IMR-90 (cell line): Measurements from ENCODE around the gene GPR17. TPM values are rescaled to one million over a fixed set of nuclear protein-coding genes. Genes with fewer than 3 reads are reported as not detected.

Experiments used
- ATAC-seq: fragments of 200-7000 bp; cut with Tn5 transposase; 2 replicates; pipeline ENCODE4 v1.9.1; 2020; ENCODE audit warnings: low read depth, mild to moderate bottlenecking, moderate library complexity
- BruUV-seq: library from RNA; stranded (reverse); fragments of 400-500 nt; replicated peaks from 2 replicates; lab custom pipeline; 2021; lab: Mats Ljungman, UMichigan
- CTCF ChIA-PET: fragments of 300-600 bp; formaldehyde crosslinking; extraction: SDS; loops from one replicate; lab custom pipeline; 2021; ENCODE audit warnings: antibody characterized with exemption; lab: Yijun Ruan, JAX
- POLR2A ChIA-PET: fragments of 300-600 bp; sonication (Branson Sonifier 250); formaldehyde crosslinking; loops from one replicate; lab custom pipeline; 2022; ENCODE audit warnings: antibody characterized with exemption; ENCODE audit not compliant: unreplicated experiment; lab: Charles Lee
- DNase-seq: peaks from one replicate; pipeline ENCODE4 v3.0.0; 2013
- H2AFZ ChIP-seq: replicated peaks from 2 replicates; pipeline ENCODE3; 2013; ENCODE audit warnings: low read length, mild to moderate bottlenecking; ENCODE audit not compliant: poor library complexity
- H2AK5ac ChIP-seq: 2 replicates; pipeline ENCODE4 v1.6.1; 2013; ENCODE audit warnings: low read depth, low read length, inconsistent platforms
- H2AK9ac ChIP-seq: replicated peaks from 2 replicates; pipeline ENCODE3; 2013; ENCODE audit warnings: mild to moderate bottlenecking, low read depth, low read length, moderate library complexity; ENCODE audit not compliant: poor library complexity
- H2BK120ac ChIP-seq: 2 replicates; pipeline ENCODE4 v1.6.1; 2013; ENCODE audit warnings: low read depth, low read length, inconsistent platforms
- H2BK15ac ChIP-seq: 3 replicates; pipeline ENCODE4 v1.6.1; 2013; ENCODE audit warnings: low read depth, low read length, inconsistent platforms
- H2BK20ac ChIP-seq: 2 replicates; pipeline ENCODE4 v1.6.1; 2013; ENCODE audit warnings: low read depth, mild to moderate bottlenecking, inconsistent platforms, low read length, moderate library complexity
- H2BK5ac ChIP-seq: 2 replicates; pipeline ENCODE4 v1.6.1; 2013; ENCODE audit warnings: mild to moderate bottlenecking, low read depth, low read length, inconsistent platforms; ENCODE audit not compliant: poor library complexity, severe bottlenecking
- H3K14ac ChIP-seq: replicated peaks from 2 replicates; pipeline ENCODE4 v1.6.1; 2013; ENCODE audit warnings: low read depth, low read length, inconsistent platforms
- H3K18ac ChIP-seq: 2 replicates; pipeline ENCODE4 v1.6.1; 2013; ENCODE audit warnings: low read depth, low read length, control low read depth
- H3K23ac ChIP-seq: 2 replicates; pipeline ENCODE4 v1.6.1; 2013; ENCODE audit warnings: low read depth, low read length, inconsistent platforms
- H3K27ac ChIP-seq: 2 replicates; pipeline ENCODE4 v1.5.1; 2013; ENCODE audit warnings: mild to moderate bottlenecking, control low read depth, low read length; ENCODE audit not compliant: insufficient read depth
- H3K27me3 ChIP-seq: 2 replicates; pipeline ENCODE4 v1.6.1; 2013; ENCODE audit warnings: low read length; ENCODE audit not compliant: control insufficient read depth, insufficient read depth
- H3K36me3 ChIP-seq: 2 replicates; pipeline ENCODE4 v1.6.1; 2013; ENCODE audit warnings: low read length, mixed read lengths; ENCODE audit not compliant: control insufficient read depth, insufficient read depth
- H3K4ac ChIP-seq: 2 replicates; pipeline ENCODE4 v1.6.1; 2013; ENCODE audit warnings: low read depth, low read length, inconsistent platforms
- H3K4me1 ChIP-seq: 2 replicates; pipeline ENCODE4 v1.6.1; 2013; ENCODE audit warnings: low read length, mixed read lengths; ENCODE audit not compliant: control insufficient read depth, insufficient read depth
- H3K4me2 ChIP-seq: 2 replicates; pipeline ENCODE4 v1.6.1; 2013; ENCODE audit warnings: low read depth, mild to moderate bottlenecking, control low read depth, low read length, moderate library complexity
- H3K4me3 ChIP-seq: 2 replicates; pipeline ENCODE4 v1.5.1; 2013; ENCODE audit warnings: low read depth, mild to moderate bottlenecking, control low read depth, low read length, moderate library complexity; ENCODE audit not compliant: insufficient read depth
- H3K56ac ChIP-seq: 2 replicates; pipeline ENCODE4 v1.6.1; 2013; ENCODE audit warnings: low read length, inconsistent platforms; ENCODE audit not compliant: insufficient read depth; ENCODE audit errors: extremely low read depth
- H3K79me1 ChIP-seq, 2 experiments: 2 replicates each; pipeline ENCODE4 v1.6.1; 2013; ENCODE audit warnings: low read length in 2 of 2, inconsistent platforms in 1 of 2, low read depth in 1 of 2
- H3K9ac ChIP-seq: 2 replicates; pipeline ENCODE4 v1.6.1; 2013; ENCODE audit warnings: low read depth, low read length, control low read depth
- H3K9me1 ChIP-seq: 2 replicates; pipeline ENCODE4 v1.6.1; 2013; ENCODE audit warnings: low read length, inconsistent platforms; ENCODE audit not compliant: insufficient read depth
- H3K9me3 ChIP-seq: 2 replicates; pipeline ENCODE4 v1.6.1; 2013; ENCODE audit warnings: low read length; ENCODE audit not compliant: control insufficient read depth, insufficient read depth
- H4K20me1 ChIP-seq: 2 replicates; pipeline ENCODE4 v1.6.1; 2013; ENCODE audit warnings: low read length, inconsistent platforms; ENCODE audit not compliant: insufficient read depth
- H4K5ac ChIP-seq: 2 replicates; pipeline ENCODE4 v1.6.1; 2013; ENCODE audit warnings: mild to moderate bottlenecking, low read depth, low read length, control low read depth
- H4K8ac ChIP-seq, 2 experiments: 2 replicates each; pipeline ENCODE4 v1.6.1; 2013; ENCODE audit warnings: low read depth in 2 of 2, low read length in 2 of 2, control low read depth in 1 of 2, inconsistent platforms in 1 of 2
- H4K91ac ChIP-seq: 2 replicates; pipeline ENCODE4 v1.6.1; 2013; ENCODE audit warnings: low read depth, low read length, inconsistent platforms; ENCODE audit not compliant: insufficient read depth
- BHLHE40 ChIP-seq: fragments of 150-350 bp; IDR thresholded peaks from 2 replicates; pipeline ENCODE4 v1.6.1; 2016; ENCODE audit warnings: mild to moderate bottlenecking, low read depth, low read length
- CHD1 ChIP-seq: IDR thresholded peaks from 2 replicates; pipeline ENCODE4 v1.6.1; 2012; ENCODE audit warnings: low read depth, low read length, improper control_type of control experiment
- ELK1 ChIP-seq: fragments of 150-350 bp; IDR thresholded peaks from 2 replicates; pipeline ENCODE4 v1.6.1; 2016; ENCODE audit warnings: low read depth, mild to moderate bottlenecking, low read length, moderate library complexity, borderline replicate concordance
- FOS ChIP-seq: fragments of 150-350 bp; IDR thresholded peaks from 2 replicates; pipeline ENCODE4 v1.6.1; 2016; ENCODE audit warnings: low read depth, low read length
- MAFK ChIP-seq: IDR thresholded peaks from 2 replicates; pipeline ENCODE4 v1.6.1; 2012; ENCODE audit warnings: low read depth, low read length, improper control_type of control experiment
- MAZ ChIP-seq: IDR thresholded peaks from 2 replicates; pipeline ENCODE4 v1.6.1; 2012; ENCODE audit warnings: low read depth, mild to moderate bottlenecking, low read length, improper control_type of control experiment, moderate library complexity, borderline replicate concordance
- NFE2L2 ChIP-seq: fragments of 150-350 bp; IDR thresholded peaks from 2 replicates; pipeline ENCODE4 v1.6.1; 2016; ENCODE audit warnings: low read depth, mild to moderate bottlenecking, low read length
- POLR2A ChIP-seq: IDR thresholded peaks from 2 replicates; pipeline ENCODE4 v1.6.1; 2012; ENCODE audit warnings: mild to moderate bottlenecking, low read depth, low read length
- RAD21 ChIP-seq: IDR thresholded peaks from 2 replicates; pipeline ENCODE4 v1.6.1; 2012; ENCODE audit warnings: low read length, improper control_type of control experiment
- RCOR1 ChIP-seq: IDR thresholded peaks from 2 replicates; pipeline ENCODE4 v1.6.1; 2012; ENCODE audit warnings: mild to moderate bottlenecking, low read length, improper control_type of control experiment; ENCODE audit not compliant: insufficient replicate concordance
- RFX5 ChIP-seq: IDR thresholded peaks from 2 replicates; pipeline ENCODE4 v1.8.0; 2012; ENCODE audit warnings: low read depth, mild to moderate bottlenecking, low read length, moderate library complexity
- SMC3 ChIP-seq: fragments of 150-350 bp; IDR thresholded peaks from 2 replicates; pipeline ENCODE4 v1.6.1; 2016; ENCODE audit warnings: low read depth, mild to moderate bottlenecking, antibody characterized with exemption, low read length, moderate library complexity
- WGBS, 2 experiments: methylation state at CpG; one replicate each; pipeline versions ENCODE4 v1.1.5 to v1.1.7; 2013; ENCODE audit warnings: missing lambda C conversion rate in 2 of 2; ENCODE audit not compliant: insufficient read length in 1 of 2; ENCODE audit errors: extremely low coverage in 2 of 2; 5-methylcytosine and 5-hydroxymethylcytosine counted together
- dilution Hi-C: fragments of 300-500 bp; cut with HindIII; formaldehyde crosslinking; loops from one replicate; pipeline ENCODE4 v1.14.3; 2018; ENCODE audit warnings: low sequenced_read_pairs; ENCODE audit not compliant: unreplicated experiment
- in situ Hi-C: fragments of 300-500 bp; cut with MboI; formaldehyde crosslinking; loops from 3 replicates; pipeline ENCODE4 v1.14.3; 2019; ENCODE audit warnings: low sequenced_read_pairs, inconsistent platforms, mixed read lengths
- intact Hi-C: fragments of 100-400 bp; cut with micrococcal nuclease; formaldehyde crosslinking; loops from 2 replicates; pipeline ENCODE4 v1.10.0; 2022
- polyA plus RNA-seq, 3 experiments: library from polyadenylated mRNA; depleted of rRNA; stranded (reverse); fragments of >200 nt; gene quantifications; 2 replicates each; pipeline ENCODE4 v1.2.3, GENCODE V29; 2012; ENCODE audit warnings: low replicate concordance in 1 of 3
- total RNA-seq: library from RNA; depleted of rRNA; stranded (reverse); fragments of >200 nt; gene quantifications from 2 replicates; pipeline ENCODE4 v1.2.3, GENCODE V29; 2012
- TF ChIP-seq, protein P1 (sequence below): fragments of 150-350 bp; IDR thresholded peaks from 2 replicates; pipeline ENCODE4 v1.6.1; 2017; ENCODE audit warnings: mild to moderate bottlenecking, antibody characterized with exemption, low read length, low read depth

GPR17 gene
- total and polyA plus RNA-seq, 2 of the 4 experiments (the other 2 are of a cell fraction): not detected

DNA sequence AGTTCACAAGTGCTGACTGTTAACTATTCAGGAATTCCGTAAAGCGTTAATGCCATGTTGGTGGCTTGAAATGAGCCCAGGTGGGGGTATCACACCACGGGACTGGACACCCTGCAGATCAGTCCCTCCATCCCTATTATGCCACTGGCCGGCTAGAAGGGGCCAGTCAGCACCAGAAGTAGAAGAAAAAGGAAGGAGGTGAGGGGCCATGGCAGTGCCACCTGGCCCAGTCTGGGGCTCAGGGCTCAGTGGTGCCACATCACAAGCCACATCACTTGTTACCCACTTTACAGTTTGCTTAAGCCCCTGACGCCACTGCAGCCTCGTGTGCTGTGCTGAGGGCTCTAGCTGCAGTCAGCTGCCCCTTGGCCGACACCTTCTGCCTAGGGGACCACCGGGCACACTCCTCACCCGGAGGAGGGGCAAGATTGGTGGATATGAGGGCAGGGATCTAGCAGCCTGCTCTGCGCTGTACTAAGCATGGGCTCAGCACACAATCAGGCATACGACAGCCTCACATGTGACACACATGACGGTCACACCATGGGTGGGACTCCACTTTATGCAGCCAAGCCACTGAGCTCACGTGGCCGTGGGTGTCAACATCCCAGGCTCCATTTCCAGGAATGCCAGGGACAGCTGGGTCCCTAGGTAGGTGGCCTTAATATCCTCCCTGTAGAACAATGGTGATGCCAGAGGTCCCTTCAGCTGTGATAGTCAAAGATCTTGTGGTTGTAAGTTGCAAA, 25.8 kb downstream of the GPR17 start (continued):
- TF ChIP-seq RFX5: no peak

- ChIA-PET POLR2A (interaction anchor here (1.0 kb wide), 1 partner anchor 10 kb away, joined by 3 read pairs; no protein-coding TSS in a partner anchor), CTCF (no interaction called here)
- H3K4ac ChIP-seq: no peak overlapping the region; the same call in 1 of the 2 replicates
- H3K4me3 ChIP-seq: no peak overlapping the region
- H2BK15ac ChIP-seq: no peak overlapping the region
- no peak overlapping the region for H3K56ac ChIP-seq
- H2BK5ac ChIP-seq: no peak overlapping the region
- peaks cover 11 to 46% of the 10 kb centered on the region in 2 experiments for H3K79me1 ChIP-seq
- intact Hi-C loops: no loop called here
- H4K8ac ChIP-seq: no peak overlapping the region
- H3K4me1 ChIP-seq: peaks cover 7% of the 10 kb centered on the region; the same call in 1 of the 2 replicates
- no peak overlapping the region for H2BK120ac ChIP-seq
- no peak overlapping the region for H3K4me2 ChIP-seq
- in situ Hi-C loops: no loop called here
- 87% methylated on average over 18 of the region's 20 CpGs; no CpG with 5 or more reads in 1 of the 2 experiments for WGBS, 2 experiments
- H3K27ac ChIP-seq: no peak overlapping the region
- no peak overlapping the region for H2BK20ac ChIP-seq
- H3K27me3 ChIP-seq: peaks cover 9% of the 10 kb centered on the region
- peak overlapping the region; percentile 48; the same call in 1 of the 2 replicates for H2AK5ac ChIP-seq
- no TSS peak for BruUV-seq
- no peaks in the 10 kb centered on the region for H3K9me3 ChIP-seq
- no peak overlapping the region for H3K23ac ChIP-seq
- dilution Hi-C loops: no loop called here
- H3K18ac ChIP-seq: no peak overlapping the region
- TF ChIP-seq NFE2L2 (no peak), MAZ (no peak), ELK1 (no peak), BHLHE40 (no peak), RFX5 (no peak), MAFK (no peak), FOS (no peak), RAD21 (no peak), CHD1 (no peak), POLR2A (no peak), RCOR1 (no peak), SMC3 (no peak)
- TF ChIP-seq, protein P1, sequence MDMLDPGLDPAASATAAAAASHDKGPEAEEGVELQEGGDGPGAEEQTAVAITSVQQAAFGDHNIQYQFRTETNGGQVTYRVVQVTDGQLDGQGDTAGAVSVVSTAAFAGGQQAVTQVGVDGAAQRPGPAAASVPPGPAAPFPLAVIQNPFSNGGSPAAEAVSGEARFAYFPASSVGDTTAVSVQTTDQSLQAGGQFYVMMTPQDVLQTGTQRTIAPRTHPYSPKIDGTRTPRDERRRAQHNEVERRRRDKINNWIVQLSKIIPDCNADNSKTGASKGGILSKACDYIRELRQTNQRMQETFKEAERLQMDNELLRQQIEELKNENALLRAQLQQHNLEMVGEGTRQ: no peak
- no peaks in the 10 kb centered on the region for H3K36me3 ChIP-seq
- peak overlapping the region; percentile 78 for H2AK9ac ChIP-seq
- H3K9ac ChIP-seq: no peak overlapping the region
- H2AFZ ChIP-seq: no peak overlapping the region
- no peak overlapping the region for H3K14ac ChIP-seq
- ATAC-seq (no peak), DNase-seq (no peak)
- no peak overlapping the region for H4K91ac ChIP-seq
- peaks cover 22% of the 10 kb centered on the region for H3K9me1 ChIP-seq
- peaks cover 47% of the 10 kb centered on the region for H4K20me1 ChIP-seq
- no peak overlapping the region for H4K5ac ChIP-seq
These were observed 26.6 kb downstream of the GPR17 start for GRCh38 chr2:127672341-127673224.
